HG02938 (cell line): Measurements from ENCODE around the gene C3orf22.
"Not testable (repeated sequence)": the region's sequence is repeated elsewhere in the genome, so short reads cannot be mapped to it uniquely, and the experiment has no call there.

ENCODE experiments used
- ATAC-seq: cut with Tn5 transposase; IDR thresholded peaks from one replicate; pipeline ENCODE4 v1.9.1; 2021; ENCODE audit warnings: mild to moderate bottlenecking, moderate library complexity; ENCODE audit not compliant: unreplicated experiment

C3orf22 gene

GRCh38 chr3:126558336-126559071 lies at the start of gene C3orf22:
Gene C3orf22, minus strand, starts transcription at chr3:126558932. Its CDS starts 5,542 bp downstream, at chr3:126553390.
- no peak for ATAC-seq

- ATAC-seq, result no peak
These were observed 48.6 kb upstream of the C3orf22 start for GRCh38 chr3:126607214-126607908.

GRCh38 chr3:126606001-126606400 lies 47.3 kb upstream of the C3orf22 start:
- no peak for ATAC-seq

GRCh38 chr3:126604691-126605090 lies 46.0 kb upstream of the C3orf22 start:
- ATAC-seq, result no peak

GRCh38 chr3:126599101-126599500 lies 40.4 kb upstream of the C3orf22 start:
- no peak for ATAC-seq

GRCh38 chr3:126595479-126595878 lies 36.7 kb upstream of the C3orf22 start:
- ATAC-seq, result not testable (repeated sequence)

- not testable (repeated sequence) for ATAC-seq
These were observed 32.8 kb upstream of the C3orf22 start for GRCh38 chr3:126591515-126591914.

- ATAC-seq, result no peak
These were observed 23.6 kb upstream of the C3orf22 start for GRCh38 chr3:126582311-126582710.

- ATAC-seq, result no peak
These were observed 22.8 kb upstream of the C3orf22 start for GRCh38 chr3:126581569-126581968.

GRCh38 chr3:126580746-126581145 lies 22.0 kb upstream of the C3orf22 start:
- ATAC-seq, result no peak

- ATAC-seq, result no peak
These were observed 20.0 kb upstream of the C3orf22 start for GRCh38 chr3:126578702-126579101.

GRCh38 chr3:126577261-126577660 lies 18.5 kb upstream of the C3orf22 start:
- ATAC-seq, result no peak

GRCh38 chr3:126573492-126574117 lies 14.9 kb upstream of the C3orf22 start:
- ATAC-seq, result no peak

- no peak for ATAC-seq
These were observed 12.3 kb upstream of the C3orf22 start for GRCh38 chr3:126571078-126571477.

- no peak for ATAC-seq
These were observed 11.4 kb upstream of the C3orf22 start for GRCh38 chr3:126570103-126570541.

- no peak for ATAC-seq
These were observed 10.8 kb upstream of the C3orf22 start for GRCh38 chr3:126569390-126569975.

- ATAC-seq, result no peak
These were observed 10.1 kb upstream of the C3orf22 start for GRCh38 chr3:126568776-126569342.

GRCh38 chr3:126567696-126568438 lies 9.1 kb upstream of the C3orf22 start:
- no peak for ATAC-seq

GRCh38 chr3:126562737-126563276 lies 4.1 kb upstream of the C3orf22 start:
- no peak for ATAC-seq

GRCh38 chr3:126557761-126558160 lies 971 bp downstream of the C3orf22 start:
- no peak for ATAC-seq
